Cardiac fibroblast (primary cell): Measurements from ENCODE around the gene CBFB.
"Not testable (repeated sequence)": the region's sequence is repeated elsewhere in the genome, so short reads cannot be mapped to it uniquely, and the experiment has no call there.

Source experiments
- DNase-seq, 2 donors: peaks; one replicate each; pipeline versions ENCODE4 v3.0.0 to v3.0.0-alpha.2; 2010; ENCODE audit warnings: low read depth in 2 of 2
- H3K4me3 ChIP-seq, 2 donors: replicated peaks in 1 of 2; 1 replicate in 1 of 2; 2 replicates in 1 of 2; pipeline ENCODE4 v1.5.1; 2011; ENCODE audit warnings: low read depth in 2 of 2, low read length in 2 of 2, mild to moderate bottlenecking in 2 of 2, moderate library complexity in 1 of 2
- CTCF ChIP-seq: IDR thresholded peaks from one replicate; pipeline ENCODE4 v1.5.1; 2011; ENCODE audit warnings: low read depth, mild to moderate bottlenecking, low read length, inconsistent platforms

CBFB gene

GRCh38 chr16:67028696-67029253, at the start of gene CBFB:
CBFB (plus strand) TSS chr16:67029149; CDS start chr16:67029408, 259 bp downstream.
- peak; percentile 90 to 95 for DNase-seq
- H3K4me3 ChIP-seq: peak within 1 kb of the TSS; percentile 71 to 77
- no peak for TF ChIP-seq CTCF

- H3K4me3 ChIP-seq: no peak overlapping the region
- no peak for TF ChIP-seq CTCF
- no peak for DNase-seq
These were observed 45.9 kb upstream of the CBFB start for GRCh38 chr16:66983033-66983432.

- DNase-seq: no peak
- no peak overlapping the region for H3K4me3 ChIP-seq
- no peak for TF ChIP-seq CTCF
These were observed 44.0 kb upstream of the CBFB start for GRCh38 chr16:66984892-66985311.

- DNase-seq: no peak
- no peak for TF ChIP-seq CTCF
- H3K4me3 ChIP-seq: no peak overlapping the region
These were observed 42.4 kb upstream of the CBFB start for GRCh38 chr16:66986559-66986958.

GRCh38 chr16:66988197-66988788, 40.7 kb upstream of the CBFB start, which contains the start of gene CES4A:
CES4A (plus strand) TSS chr16:66988589; CDS start chr16:66988773, 184 bp downstream.
- no peak for TF ChIP-seq CTCF
- no peak within 1 kb of the TSS for H3K4me3 ChIP-seq
- peak; percentile 46 to 72 for DNase-seq

GRCh38 chr16:66991545-66992077, 37.3 kb upstream of the CBFB start:
- no peak for TF ChIP-seq CTCF
- no peak overlapping the region for H3K4me3 ChIP-seq
- DNase-seq: no peak

- not testable (repeated sequence) for H3K4me3 ChIP-seq, DNase-seq
These were observed 35.4 kb upstream of the CBFB start for GRCh38 chr16:66993558-66993957.
